Hypothalamus (tissue), 51 donors: Measurements from ENCODE around the gene TF.

Experiments used
- DNase-seq, 51 donors: peaks; one replicate each; lab custom pipeline; 2025; lab: John Stamatoyannopoulos, UW

The TF gene

DNA sequence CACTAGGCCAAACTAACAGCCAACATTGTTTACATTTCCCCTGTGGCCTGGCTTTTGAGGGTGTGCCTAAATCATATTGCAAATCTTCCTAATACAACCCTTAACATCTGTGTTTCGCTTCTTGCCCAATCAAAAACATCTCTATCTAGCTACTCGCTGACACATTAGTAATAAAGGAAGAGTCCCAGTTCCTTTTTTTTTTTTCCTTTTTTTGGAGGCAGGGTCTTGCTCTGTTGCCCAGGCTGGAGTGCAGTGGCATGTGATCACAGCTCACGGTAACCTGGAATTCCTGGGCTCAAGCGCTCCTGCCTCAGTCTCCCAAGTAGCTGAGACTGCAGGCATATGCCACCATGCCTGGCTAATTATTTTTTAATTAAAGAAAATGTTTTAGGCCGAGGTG, 57.3 kb downstream of the TF start:
- no peak for DNase-seq

GRCh38 chr3:133804896-133805295, 58.7 kb downstream of the TF start:
- no peak for DNase-seq

- DNase-seq = no peak
Observed at GRCh38 chr3:133805384-133805701, 59.1 kb downstream of the TF start.

GRCh38 chr3:133805702-133806475, 59.7 kb downstream of the TF start, which contains the start of gene SRPRB:
SRPRB (plus strand) TSS chr3:133805815; CDS start chr3:133805849, 34 bp downstream.
- peak; percentile 40 to 96 (median 91) for DNase-seq

- no peak for DNase-seq
Observed at GRCh38 chr3:133812872-133813271, 66.7 kb downstream of the TF start.

- no peak for DNase-seq
Observed at GRCh38 chr3:133815386-133815785, 69.2 kb downstream of the TF start.

DNA sequence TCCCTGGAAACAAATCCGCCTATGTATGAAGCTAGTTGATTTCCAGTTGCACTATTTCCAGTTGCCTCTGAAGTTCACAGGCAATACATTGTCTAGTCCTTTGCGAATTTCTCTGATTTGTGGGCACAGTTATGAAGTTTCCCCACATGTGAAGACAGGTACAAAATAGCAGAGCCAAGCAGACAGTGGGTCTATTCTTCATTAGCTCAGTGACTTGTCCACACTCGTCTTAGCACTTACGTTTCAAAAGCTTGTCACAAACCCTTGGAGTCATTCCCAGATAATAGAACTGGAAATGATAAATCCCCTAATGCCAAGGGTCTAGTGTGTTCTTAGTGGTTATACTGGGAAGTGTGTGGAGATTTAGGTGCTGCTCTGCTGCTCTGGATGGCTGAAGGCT, 73.9 kb downstream of the TF start:
- no peak for DNase-seq

- no peak for DNase-seq
Observed at GRCh38 chr3:133820889-133821675, 74.9 kb downstream of the TF start.

GRCh38 chr3:133821767-133822638, 75.8 kb downstream of the TF start:
- DNase-seq = peak in 8 of 51 donors; percentile 5 to 62 (median 24)

GRCh38 chr3:133824961-133825485, 78.8 kb downstream of the TF start:
- no peak for DNase-seq

GRCh38 chr3:133825969-133826727, 80.0 kb downstream of the TF start:
- no peak for DNase-seq

DNA sequence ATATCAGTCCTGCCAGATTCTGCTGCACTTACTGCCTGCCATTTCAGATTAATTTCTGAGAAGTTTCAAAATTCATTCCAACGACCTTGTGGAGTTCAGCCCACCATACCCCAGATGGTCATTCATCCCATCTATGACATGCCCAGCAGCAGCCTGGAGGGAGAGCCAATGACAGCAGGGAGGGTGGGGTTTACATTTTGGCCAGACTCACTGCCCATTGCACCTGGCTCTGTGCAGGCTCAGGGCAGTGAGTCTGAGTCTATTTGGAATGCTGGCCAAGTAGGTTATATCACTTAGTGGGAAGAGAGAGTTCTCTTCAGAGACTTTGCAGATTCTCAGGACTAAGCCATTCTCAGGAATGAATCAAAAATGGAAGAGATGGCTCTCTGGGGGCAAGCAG, 80.9 kb downstream of the TF start:
- DNase-seq = no peak

- no peak for DNase-seq
Observed at GRCh38 chr3:133827684-133828083, 81.5 kb downstream of the TF start.

DNA sequence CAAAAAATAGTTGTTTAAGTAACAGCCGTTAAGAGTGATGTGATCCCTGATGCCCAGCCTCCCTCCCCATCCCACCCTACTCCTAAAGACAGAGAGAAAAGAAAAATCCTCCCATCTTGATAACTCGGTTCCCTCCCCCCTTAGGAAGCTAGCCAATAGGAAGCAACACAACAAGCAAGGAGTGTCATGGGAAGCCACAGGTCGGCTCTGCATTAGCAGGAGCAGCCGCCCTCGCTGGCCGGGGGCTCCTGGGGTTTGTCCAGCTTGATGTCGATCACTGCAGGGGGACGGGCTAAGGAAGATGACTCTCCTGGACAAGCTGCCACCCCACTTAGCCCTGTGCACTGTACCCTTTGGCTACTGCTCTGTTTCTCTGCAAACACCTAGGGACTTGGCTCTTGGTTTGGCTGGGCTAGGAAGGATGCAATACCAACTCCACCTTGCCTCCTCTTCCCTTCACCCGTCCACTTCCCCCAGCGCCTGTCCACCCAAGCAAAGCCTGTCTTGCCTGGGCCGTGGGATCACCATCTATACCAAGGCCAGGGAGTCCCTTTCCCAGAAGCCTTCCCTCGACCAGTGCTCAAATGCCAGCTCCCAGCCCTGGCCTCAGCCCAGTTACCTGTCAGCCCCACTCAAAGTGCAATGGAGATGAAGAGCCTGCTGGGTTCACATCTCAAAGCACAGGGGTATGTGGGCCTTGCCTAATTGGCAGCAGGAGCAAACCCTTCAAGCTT, 82.5 kb downstream of the TF start:
- DNase-seq = no peak

DNA sequence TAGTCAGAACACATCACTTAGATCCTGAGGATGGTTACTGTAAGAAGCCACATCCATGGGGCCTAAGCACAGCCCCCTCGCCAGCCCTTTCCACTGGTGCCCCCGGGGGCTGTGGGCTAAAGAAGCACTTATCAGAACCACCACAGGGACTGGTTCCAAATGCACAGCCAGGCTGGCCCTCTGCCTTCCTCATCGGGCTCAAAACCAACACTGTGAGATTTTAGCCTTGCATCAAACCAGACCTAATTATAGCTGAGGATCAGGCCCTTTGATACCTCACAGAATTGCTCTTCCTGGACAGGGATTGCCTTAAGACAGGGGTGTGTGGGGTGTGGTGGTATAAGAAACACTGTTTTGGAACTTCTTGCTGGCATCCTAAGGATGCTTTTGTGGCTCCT, 83.1 kb downstream of the TF start:
- DNase-seq = no peak

DNA sequence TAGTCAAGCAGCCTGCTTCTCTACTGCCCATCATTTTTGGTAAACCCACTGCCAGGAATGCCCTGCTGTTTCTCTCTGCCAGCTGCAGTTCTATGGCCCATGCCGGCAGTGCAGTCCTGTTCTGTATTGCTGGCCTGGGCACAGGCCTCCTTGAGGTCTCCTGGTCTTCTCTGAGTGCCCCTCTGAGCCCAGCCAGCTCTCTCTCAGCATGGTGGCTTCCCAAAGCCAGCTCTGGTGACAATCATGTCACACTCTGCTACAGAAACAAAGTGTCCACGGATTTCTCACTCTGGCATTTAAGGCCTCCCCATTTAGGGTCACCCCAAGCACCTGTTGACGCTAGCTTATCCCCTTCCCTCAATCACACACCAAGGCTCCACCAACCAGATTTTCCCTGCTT, 83.9 kb downstream of the TF start:
- no peak for DNase-seq

GRCh38 chr3:133831966-133832801, 86.0 kb downstream of the TF start:
- DNase-seq = no peak

DNA sequence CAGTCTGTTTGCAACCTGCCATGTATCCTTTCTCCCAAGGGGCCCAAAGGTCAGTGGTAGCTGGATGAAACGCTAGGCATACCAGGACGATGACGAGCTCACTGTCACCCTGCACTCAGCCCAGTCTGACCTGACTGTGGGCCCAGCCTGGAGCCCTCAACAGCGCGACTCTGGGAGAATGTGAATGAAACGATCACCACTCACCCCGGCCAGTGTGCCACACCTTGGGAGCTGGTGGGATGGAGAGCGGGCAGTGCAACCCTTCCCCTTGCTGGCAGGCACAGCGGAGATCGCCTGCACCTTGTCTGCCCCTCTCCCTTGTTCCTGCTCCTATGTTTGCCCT, 86.6 kb downstream of the TF start:
- DNase-seq = no peak

DNA sequence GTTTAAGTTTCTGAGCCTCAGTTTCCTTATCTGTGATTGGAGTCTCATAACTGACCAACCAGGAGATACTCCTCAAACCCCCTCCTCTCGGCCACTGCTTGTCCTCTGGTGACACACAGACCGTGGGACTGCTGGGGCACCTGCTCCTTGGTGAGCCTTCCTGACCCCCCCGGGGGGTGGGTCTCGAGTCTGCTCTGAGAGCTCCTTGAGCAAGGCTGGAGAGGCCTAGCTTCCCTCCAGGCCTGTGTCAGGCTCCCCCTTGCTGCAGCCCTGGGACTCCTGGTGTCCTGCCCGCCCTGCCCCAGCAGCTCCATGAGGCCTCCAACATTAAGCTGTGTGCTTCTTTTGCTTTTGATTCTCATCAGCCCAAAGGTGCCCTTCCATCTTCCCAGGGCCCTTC, 87.1 kb downstream of the TF start:
- DNase-seq = no peak
